Right lobe of liver (tissue), 6 donors: ENCODE measurements around the gene EIF4G3. TPM values are rescaled to one million over a fixed set of nuclear protein-coding genes. Genes with fewer than 3 reads are reported as not detected.
"Not testable (repeated sequence)": the region's sequence is repeated elsewhere in the genome, so short reads cannot be mapped to it uniquely, and the experiment has no call there.

Source experiments
- ATAC-seq, 4 donors: fragments of 200-7000 bp; cut with Tn5 transposase; one replicate each; pipeline ENCODE4 v1.9.1; 2020; ENCODE audit warnings: mild to moderate bottlenecking in 4 of 4, moderate library complexity in 4 of 4
- DNase-seq, 3 donors: peaks; one replicate each; pipeline ENCODE4 v3.0.0-alpha.2; 2020
- H3K27ac ChIP-seq, 3 donors: fragments of 200-600 bp; one replicate each; pipeline ENCODE4 v1.8.0; 2022
- H3K27me3 ChIP-seq, 2 donors: fragments of 200-600 bp; one replicate each; pipeline ENCODE4 v1.8.0; 2022
- H3K36me3 ChIP-seq, 4 donors: fragments of 200-600 bp; sonication (generic) in 1 of 4; one replicate each; pipeline versions ENCODE4 v1.5.1 to v1.8.0; 2017 to 2022; ENCODE audit warnings: control low read depth in 1 of 4
- H3K4me1 ChIP-seq, 4 donors: fragments of 200-600 bp; sonication (generic) in 1 of 4; one replicate each; pipeline versions ENCODE4 v1.5.1 to v1.8.0; 2017 to 2022; ENCODE audit warnings: control low read depth in 1 of 4
- H3K4me3 ChIP-seq, 3 donors: fragments of 200-600 bp; one replicate each; pipeline ENCODE4 v1.8.0; 2022
- H3K9me3 ChIP-seq, 4 donors: fragments of 200-600 bp; sonication (generic) in 1 of 4; one replicate each; pipeline versions ENCODE4 v1.5.1 to v1.8.0; 2017 to 2022; ENCODE audit warnings: control low read depth in 1 of 4
- POLR2A ChIP-seq: fragments of 450-650 bp; IDR thresholded peaks from one replicate; pipeline ENCODE4 v1.6.1; 2017; ENCODE audit warnings: antibody characterized with exemption, mild to moderate bottlenecking
- WGBS: methylation state at CpG from one replicate; pipeline ENCODE4 v1.1.6; 2018; ENCODE audit warnings: low coverage, low lambda C conversion rate; ENCODE audit not compliant: insufficient coverage; ENCODE audit errors: missing lambda C conversion rate; 5-methylcytosine and 5-hydroxymethylcytosine counted together
- intact Hi-C, 2 donors: fragments of 100-400 bp; cut with DNase I; formaldehyde crosslinking; loops; one replicate each; pipeline versions ENCODE4 v1.11.2 to v1.14.1; 2022
- total RNA-seq, 6 experiments: library from RNA; depleted of rRNA in 2 of 6; stranded (reverse); fragments of >200 nt in 2 of 6; fragmentation: NEBNext Ultra II Directional in 3 of 6; extraction: Animal tissue kit (Norgen Biotek cat#: 25700) in 3 of 6; gene quantifications; one replicate each; pipeline versions ENCODE4 v1.1.0 to v1.2.4, GENCODE V29; 2016 to 2023
- TF ChIP-seq, protein P1 (sequence below), 4 donors: fragments of 200-600 bp in 3 of 4; fragments of 450-650 bp in 1 of 4; IDR thresholded peaks; one replicate each; pipeline versions ENCODE4 v1.5.1 to v1.8.0; 2016 to 2022; ENCODE audit warnings: antibody characterized with exemption in 4 of 4, mild to moderate bottlenecking in 2 of 4
- donor health status: DM: no; HTN: yes; CAD: no.
- donor health status: DM: no; HTN: no; CAD: no.
- donor health status: DM: no; HTN: no; CAD: no.
- donor health status: DM: no; HTN: yes; CAD: no.
- donor health status: DM: no; HTN: yes; CAD: no.

The EIF4G3 gene
- total RNA-seq, 6 experiments from 2014 or later = 14.4 to 29.9 (median 23.5) TPM

DNA sequence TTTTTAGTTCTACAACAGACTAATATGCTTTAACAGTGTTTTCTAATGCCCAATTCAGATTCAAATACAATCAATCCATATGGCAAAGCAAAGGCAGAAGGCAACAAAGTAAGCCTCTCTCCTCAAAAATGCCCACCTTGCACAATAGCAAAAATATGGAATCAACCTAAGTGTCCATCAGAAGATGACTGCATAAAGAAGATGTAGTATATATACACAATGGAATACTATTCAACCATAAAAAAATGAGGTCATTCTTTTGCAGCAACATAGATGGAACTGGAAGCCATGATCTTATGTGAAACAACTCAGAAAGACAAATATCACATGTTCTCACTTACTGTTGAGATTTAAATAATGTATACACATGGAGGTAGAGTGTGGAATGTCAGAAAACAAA lies 80.7 kb downstream of the EIF4G3 start:
- DNase-seq (no peak), ATAC-seq (no peak)
- Histone ChIP-seq H3K4me3 (no peak overlapping the region), H3K4me1 (peaks cover 0 to 6% (median 0%) of the 10 kb centered on the region in 4 donors), H3K27ac (no peak overlapping the region), H3K9me3 (no peaks in the 10 kb centered on the region), H3K36me3 (no peaks in the 10 kb centered on the region), H3K27me3 (no peaks in the 10 kb centered on the region)
- intact Hi-C loops = no loop called here
- no peak for TF ChIP-seq POLR2A
- TF ChIP-seq, protein P1, sequence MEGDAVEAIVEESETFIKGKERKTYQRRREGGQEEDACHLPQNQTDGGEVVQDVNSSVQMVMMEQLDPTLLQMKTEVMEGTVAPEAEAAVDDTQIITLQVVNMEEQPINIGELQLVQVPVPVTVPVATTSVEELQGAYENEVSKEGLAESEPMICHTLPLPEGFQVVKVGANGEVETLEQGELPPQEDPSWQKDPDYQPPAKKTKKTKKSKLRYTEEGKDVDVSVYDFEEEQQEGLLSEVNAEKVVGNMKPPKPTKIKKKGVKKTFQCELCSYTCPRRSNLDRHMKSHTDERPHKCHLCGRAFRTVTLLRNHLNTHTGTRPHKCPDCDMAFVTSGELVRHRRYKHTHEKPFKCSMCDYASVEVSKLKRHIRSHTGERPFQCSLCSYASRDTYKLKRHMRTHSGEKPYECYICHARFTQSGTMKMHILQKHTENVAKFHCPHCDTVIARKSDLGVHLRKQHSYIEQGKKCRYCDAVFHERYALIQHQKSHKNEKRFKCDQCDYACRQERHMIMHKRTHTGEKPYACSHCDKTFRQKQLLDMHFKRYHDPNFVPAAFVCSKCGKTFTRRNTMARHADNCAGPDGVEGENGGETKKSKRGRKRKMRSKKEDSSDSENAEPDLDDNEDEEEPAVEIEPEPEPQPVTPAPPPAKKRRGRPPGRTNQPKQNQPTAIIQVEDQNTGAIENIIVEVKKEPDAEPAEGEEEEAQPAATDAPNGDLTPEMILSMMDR (IDR thresholded peaks at IDR 0.05) = no peak

DNA sequence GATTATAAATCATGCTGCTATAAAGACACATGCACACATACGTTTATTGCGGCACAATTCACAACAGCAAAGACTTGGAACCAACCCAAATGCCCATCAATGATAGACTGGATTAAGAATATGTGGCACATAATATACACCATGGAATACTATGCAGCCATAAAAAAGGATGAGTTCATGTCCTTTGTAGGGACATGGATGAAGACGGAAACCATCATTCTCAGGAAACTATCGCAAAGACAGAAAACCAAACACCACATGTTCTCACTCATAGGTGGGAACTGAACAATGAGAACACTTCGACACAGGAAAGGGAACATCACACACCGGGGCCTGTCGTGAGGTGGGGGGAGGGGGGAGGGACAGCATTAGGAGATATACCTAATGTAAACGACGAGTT lies 82.4 kb downstream of the EIF4G3 start:
- H3K27ac ChIP-seq, H3K9me3 ChIP-seq, DNase-seq, H3K27me3 ChIP-seq, H3K36me3 ChIP-seq, ATAC-seq, intact Hi-C loops, H3K4me1 ChIP-seq, H3K4me3 ChIP-seq: not testable (repeated sequence)
- WGBS = 91% methylated on average over 7 of the region's 9 CpGs

DNA sequence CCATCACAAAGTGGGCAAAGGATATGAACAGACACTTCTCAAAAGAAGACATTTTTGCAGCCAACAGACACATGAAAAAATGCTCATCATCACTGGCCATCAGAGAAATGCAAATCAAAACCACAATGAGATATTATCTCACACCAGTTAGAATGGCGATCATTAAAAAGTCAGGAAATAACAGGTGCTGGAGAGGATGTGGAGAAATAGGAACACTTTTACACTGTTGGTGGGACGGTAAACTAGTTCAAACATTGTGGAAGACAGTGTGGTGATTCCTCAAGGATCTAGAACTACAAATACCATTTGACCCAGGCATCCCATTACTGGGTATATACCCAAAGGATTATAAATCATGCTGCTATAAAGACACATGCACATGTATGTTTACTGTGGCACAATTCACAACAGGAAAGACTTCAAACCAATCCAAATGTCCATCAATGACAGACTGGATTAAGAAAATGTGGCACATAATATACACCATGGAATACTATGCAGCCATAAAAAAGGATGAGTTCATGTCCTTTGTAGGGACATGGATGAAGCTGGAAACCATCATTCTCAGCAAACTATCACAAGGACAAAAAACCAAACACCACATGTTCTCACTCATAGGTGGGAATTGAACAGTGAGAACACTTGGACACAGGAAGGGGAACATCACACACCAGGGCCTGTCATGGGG lies 83.3 kb downstream of the EIF4G3 start:
- intact Hi-C loops, H3K27ac ChIP-seq: not testable (repeated sequence)
- WGBS = 83% methylated on average over 2 of the region's 2 CpGs

DNA sequence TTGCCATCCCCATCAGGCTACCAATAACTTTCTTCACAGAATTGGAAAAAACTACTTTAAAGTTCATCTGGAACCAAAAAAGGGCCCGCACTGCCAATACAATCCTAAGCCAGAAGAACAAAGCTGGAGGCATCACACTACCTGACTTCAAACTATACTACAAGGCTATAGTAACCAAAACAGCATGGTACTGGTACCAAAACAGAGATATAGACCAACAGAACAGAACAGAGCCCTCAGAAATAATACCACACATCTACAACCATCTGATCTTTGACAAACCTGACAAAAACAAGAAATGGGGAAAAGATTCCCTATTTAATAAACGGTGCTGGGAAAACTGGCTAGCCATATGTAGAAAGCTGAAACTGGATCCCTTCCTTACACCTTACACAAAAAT lies 84.2 kb downstream of the EIF4G3 start:
- WGBS = 94% methylated on average over 2 of the region's 2 CpGs
- intact Hi-C loops = not testable (repeated sequence)

More for the DNA sequence above, 83.3 kb downstream of the EIF4G3 start:
- H3K27me3 ChIP-seq, H3K9me3 ChIP-seq, H3K36me3 ChIP-seq, H3K4me1 ChIP-seq, H3K4me3 ChIP-seq, DNase-seq, ATAC-seq: not testable (repeated sequence)

DNA sequence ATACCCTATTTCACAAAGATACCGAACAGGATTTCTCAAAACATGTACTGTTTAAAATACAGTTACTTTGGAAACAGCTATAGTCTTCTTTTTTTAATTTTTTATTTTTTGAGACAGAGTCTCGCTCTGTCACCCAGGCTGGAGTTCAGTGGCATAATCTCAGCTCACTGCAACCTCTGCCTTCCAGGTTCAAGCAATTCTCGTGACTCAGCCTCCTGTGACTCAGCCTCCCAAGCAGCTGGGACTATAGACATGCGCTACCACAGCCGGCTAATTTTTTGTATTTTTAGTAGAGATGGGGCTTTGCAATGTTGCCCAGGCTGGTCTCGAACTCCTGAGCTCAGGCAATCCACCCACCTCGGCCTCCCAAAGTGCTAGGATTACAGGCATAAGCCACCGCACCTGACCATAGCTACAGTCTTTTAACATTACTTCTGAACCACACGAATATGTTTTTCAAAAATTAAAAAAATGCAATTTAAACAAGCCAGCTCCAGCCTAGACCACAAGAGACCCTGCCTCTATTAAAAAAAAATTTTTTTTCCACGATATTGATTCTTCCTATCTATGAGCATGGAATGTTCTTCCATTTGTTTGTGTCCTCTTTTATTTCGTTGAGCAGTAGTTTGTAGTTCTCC lies 85.5 kb downstream of the EIF4G3 start:
- WGBS = 64% methylated on average over 7 of the region's 11 CpGs
- H3K9me3 ChIP-seq, H3K4me3 ChIP-seq, H3K27me3 ChIP-seq, H3K4me1 ChIP-seq, H3K27ac ChIP-seq, H3K36me3 ChIP-seq, intact Hi-C loops: not testable (repeated sequence)
- DNase-seq (peak in 1 of 3 donors; percentile 24), ATAC-seq (peak in 3 of 4 donors; percentile 28 to 70 (median 38))

More for the DNA sequence above, 84.2 kb downstream of the EIF4G3 start:
- not testable (repeated sequence) for H3K36me3 ChIP-seq, H3K27me3 ChIP-seq, DNase-seq, ATAC-seq, H3K27ac ChIP-seq, H3K4me3 ChIP-seq, H3K4me1 ChIP-seq, H3K9me3 ChIP-seq

DNA sequence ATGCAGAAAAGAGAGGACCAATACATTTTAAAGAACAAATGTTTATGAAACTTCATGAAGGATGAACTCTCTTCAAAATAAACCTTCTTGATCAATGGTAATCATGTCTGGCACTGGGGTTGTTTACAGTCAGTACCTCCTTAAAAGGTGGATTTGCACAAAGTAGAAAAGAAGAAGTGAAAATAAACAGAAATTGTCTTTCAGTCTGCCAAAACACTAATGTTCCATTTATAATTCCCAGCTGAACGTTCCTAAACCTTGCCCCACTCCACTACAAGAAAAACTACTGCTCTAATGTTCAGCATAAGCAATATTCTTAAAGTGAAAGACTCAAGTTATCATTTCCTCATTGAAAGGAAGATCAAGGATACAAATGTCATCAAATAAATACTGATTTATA lies 86.2 kb downstream of the EIF4G3 start:
- TF ChIP-seq, protein P1 (IDR thresholded peaks at IDR 0.05) = no peak
- no peak for TF ChIP-seq POLR2A
- intact Hi-C loops = no loop called here
- Histone ChIP-seq H3K27ac (no peak overlapping the region), H3K4me3 (no peak overlapping the region), H3K27me3 (no peaks in the 10 kb centered on the region), H3K9me3 (no peaks in the 10 kb centered on the region), H3K36me3 (peaks cover 0 to 2% (median 0%) of the 10 kb centered on the region in 4 donors), H3K4me1 (no peaks in the 10 kb centered on the region)
- DNase-seq = no peak
- ATAC-seq = peak in 1 of 4 donors; percentile 25
- 7% methylated on average over 1 of the region's 1 CpG for WGBS
